HAP-1 (cell line): ENCODE measurements around the gene EXOG.

Source experiments
- DNase-seq, 2 experiments: peaks; one replicate each; pipeline ENCODE4 v3.0.0-alpha.2; 2016 to 2020; ENCODE audit warnings: low spot score in 2 of 2
- H3K27me3 ChIP-seq: fragments of 250-450 bp; sonication (Bioruptor Pico); 2 replicates; pipeline ENCODE4 v1.5.1; 2020; ENCODE audit warnings: low read depth, mild to moderate bottlenecking, moderate library complexity
- H3K36me3 ChIP-seq: fragments of 250-450 bp; sonication (Bioruptor Pico); replicated peaks from 2 replicates; pipeline ENCODE4 v1.5.1; 2020; ENCODE audit warnings: mild to moderate bottlenecking
- H3K4me1 ChIP-seq: fragments of 250-450 bp; sonication (Bioruptor Pico); 2 replicates; pipeline ENCODE4 v1.5.1; 2020; ENCODE audit warnings: mild to moderate bottlenecking
- H3K4me3 ChIP-seq: fragments of 250-450 bp; sonication (Bioruptor Pico); 2 replicates; pipeline ENCODE4 v1.5.1; 2020; ENCODE audit warnings: mild to moderate bottlenecking, moderate library complexity
- H3K9me3 ChIP-seq: fragments of 250-450 bp; sonication (Bioruptor Pico); 2 replicates; pipeline ENCODE4 v1.5.1; 2020; ENCODE audit warnings: mild to moderate bottlenecking, moderate library complexity
- in situ Hi-C: fragments of 300-500 bp; cut with MboI; formaldehyde crosslinking; loops from 3 replicates; pipeline ENCODE4 v1.14.3; 2020; ENCODE audit warnings: low sequenced_read_pairs, inconsistent platforms, mixed read lengths

Gene EXOG

DNA sequence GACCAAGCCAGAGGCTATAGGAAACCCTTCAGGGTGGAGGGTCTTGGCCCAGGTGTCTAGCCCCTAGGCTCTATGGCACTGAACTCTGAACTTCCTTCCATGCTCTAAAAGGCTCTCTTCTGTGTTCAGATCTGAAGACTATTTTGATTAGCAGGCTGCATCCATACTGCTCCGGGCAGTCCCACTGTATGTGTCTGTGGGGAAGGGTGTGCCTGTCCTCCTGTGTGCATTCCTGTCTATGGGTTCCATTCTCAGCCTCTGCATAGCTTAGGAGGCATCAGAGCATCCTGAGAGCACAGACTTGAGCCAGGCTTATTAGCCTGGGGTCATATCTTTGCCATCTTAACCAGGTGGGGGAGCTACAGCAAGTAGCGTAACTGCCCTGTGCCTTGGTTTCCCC is 38.0 kb downstream of the EXOG start:
- peaks cover 7% of the 10 kb centered on the region for H3K4me1 ChIP-seq
- in situ Hi-C loops: loop anchor here (25.0 kb wide), 1 partner anchor 453 kb away; no protein-coding TSS in a partner anchor
- DNase-seq: no peak
- H3K27me3 ChIP-seq: no peaks in the 10 kb centered on the region
- no peaks in the 10 kb centered on the region; the same call in 1 of the 2 replicates for H3K36me3 ChIP-seq
- H3K9me3 ChIP-seq: no peaks in the 10 kb centered on the region
- H3K4me3 ChIP-seq: no peak overlapping the region

DNA sequence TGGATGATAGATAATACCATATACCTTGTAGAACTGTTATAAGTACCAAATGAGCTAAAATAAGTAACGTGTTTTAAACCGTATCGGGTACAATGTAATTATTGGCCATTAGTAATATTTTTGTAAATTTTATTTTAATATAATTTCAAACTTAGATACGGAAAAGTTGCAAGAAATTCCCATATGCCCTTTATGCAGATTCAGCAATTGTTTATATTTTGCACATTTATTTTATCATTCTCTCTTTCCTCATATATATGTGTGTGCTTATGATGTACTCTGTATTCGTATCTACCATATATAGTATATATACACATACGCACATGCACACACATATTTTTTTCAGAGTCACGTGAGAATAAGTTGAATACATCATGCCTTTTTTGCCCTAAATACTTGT is 38.5 kb downstream of the EXOG start:
- Histone ChIP-seq H3K27me3 (no peaks in the 10 kb centered on the region), H3K9me3 (no peaks in the 10 kb centered on the region), H3K4me3 (no peak overlapping the region), H3K4me1 (peaks cover 7% of the 10 kb centered on the region), H3K36me3 (no peaks in the 10 kb centered on the region; the same call in 1 of the 2 replicates)
- DNase-seq: no peak
- in situ Hi-C loops: loop anchor here (25.0 kb wide), 1 partner anchor 453 kb away; no protein-coding TSS in a partner anchor

DNA sequence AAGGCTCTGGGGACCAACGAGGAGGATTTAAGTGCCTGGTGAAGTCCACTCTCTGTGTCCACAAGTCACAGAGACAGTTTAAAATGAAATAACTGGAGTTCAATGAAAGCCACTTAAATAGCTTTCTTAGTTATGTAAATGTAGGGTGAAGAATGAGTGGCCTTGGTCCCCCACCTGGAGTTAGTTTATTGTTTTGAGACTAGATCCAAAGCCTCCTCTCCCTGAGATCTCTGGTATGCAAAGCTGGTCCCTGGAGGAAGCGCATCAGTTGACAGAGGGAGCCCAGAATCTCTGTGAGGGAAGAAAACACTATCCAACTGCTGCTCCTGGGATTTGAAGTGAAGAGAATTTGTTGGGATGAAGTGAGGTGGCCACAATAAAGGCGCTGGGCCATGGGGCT is 40.5 kb downstream of the EXOG start:
- in situ Hi-C loops: loop anchor here (25.0 kb wide), 1 partner anchor 451 kb away; no protein-coding TSS in a partner anchor
- Histone ChIP-seq H3K27me3 (no peaks in the 10 kb centered on the region), H3K9me3 (no peaks in the 10 kb centered on the region), H3K36me3 (no peaks in the 10 kb centered on the region; the same call in 1 of the 2 replicates), H3K4me1 (peaks cover 7% of the 10 kb centered on the region), H3K4me3 (no peak overlapping the region)
- peak; percentile 34 to 45 for DNase-seq

DNA sequence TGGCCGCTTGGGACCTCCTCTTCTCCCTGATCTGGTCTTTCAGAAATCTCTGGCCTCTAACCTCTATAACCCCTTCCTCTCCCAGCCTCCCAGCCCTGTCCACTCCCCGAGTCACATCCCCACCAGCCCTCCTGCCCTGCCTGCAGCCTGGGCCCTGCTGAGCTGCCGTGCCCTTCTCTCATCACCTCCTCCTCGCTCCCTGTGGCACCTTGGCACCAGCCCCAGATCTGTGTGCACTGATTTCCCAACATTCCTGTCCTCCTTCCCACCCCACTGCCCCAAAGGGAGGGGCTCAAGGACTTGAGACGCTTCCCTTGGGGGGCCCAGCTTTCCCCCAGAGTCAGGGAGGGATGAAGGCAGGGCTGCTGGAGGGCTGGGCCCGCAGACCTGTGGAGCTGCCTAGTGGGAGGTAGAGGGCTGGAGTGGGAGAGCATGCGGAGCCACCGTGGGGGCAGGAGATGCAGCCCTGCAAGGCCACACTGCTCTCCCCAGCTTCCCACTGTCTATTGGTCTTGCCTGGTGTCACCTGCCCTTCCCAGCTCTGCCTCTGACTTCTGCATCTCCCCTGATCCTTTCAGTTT is 42.7 kb downstream of the EXOG start:
- no peaks in the 10 kb centered on the region; the same call in 1 of the 2 replicates for H3K36me3 ChIP-seq
- H3K27me3 ChIP-seq: no peaks in the 10 kb centered on the region
- H3K4me3 ChIP-seq: no peak overlapping the region
- no peak for DNase-seq
- H3K9me3 ChIP-seq: no peaks in the 10 kb centered on the region
- in situ Hi-C loops: loop anchor here (25.0 kb wide), 1 partner anchor 448 kb away; no protein-coding TSS in a partner anchor
- peaks cover 7% of the 10 kb centered on the region for H3K4me1 ChIP-seq

DNA sequence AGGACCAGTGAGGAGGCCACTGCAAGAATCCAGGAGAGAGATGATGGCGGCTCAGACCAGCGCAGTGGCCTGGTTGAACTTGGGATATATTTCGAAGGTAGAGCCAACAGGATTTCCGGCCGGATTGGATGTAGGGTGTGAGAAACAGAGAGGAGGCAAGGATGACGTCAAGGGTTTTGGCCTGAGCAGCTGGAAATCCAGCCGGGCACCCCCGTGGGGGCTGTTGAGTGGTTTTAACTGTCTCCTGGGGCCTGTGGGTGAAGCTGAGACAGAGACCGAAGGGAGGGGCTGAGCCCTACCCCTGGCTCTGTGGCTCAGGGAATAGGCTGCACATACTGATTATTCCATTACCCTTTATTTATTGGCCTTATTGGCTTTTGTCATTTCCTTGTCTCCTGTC is 45.7 kb downstream of the EXOG start:
- no peak for DNase-seq

DNA sequence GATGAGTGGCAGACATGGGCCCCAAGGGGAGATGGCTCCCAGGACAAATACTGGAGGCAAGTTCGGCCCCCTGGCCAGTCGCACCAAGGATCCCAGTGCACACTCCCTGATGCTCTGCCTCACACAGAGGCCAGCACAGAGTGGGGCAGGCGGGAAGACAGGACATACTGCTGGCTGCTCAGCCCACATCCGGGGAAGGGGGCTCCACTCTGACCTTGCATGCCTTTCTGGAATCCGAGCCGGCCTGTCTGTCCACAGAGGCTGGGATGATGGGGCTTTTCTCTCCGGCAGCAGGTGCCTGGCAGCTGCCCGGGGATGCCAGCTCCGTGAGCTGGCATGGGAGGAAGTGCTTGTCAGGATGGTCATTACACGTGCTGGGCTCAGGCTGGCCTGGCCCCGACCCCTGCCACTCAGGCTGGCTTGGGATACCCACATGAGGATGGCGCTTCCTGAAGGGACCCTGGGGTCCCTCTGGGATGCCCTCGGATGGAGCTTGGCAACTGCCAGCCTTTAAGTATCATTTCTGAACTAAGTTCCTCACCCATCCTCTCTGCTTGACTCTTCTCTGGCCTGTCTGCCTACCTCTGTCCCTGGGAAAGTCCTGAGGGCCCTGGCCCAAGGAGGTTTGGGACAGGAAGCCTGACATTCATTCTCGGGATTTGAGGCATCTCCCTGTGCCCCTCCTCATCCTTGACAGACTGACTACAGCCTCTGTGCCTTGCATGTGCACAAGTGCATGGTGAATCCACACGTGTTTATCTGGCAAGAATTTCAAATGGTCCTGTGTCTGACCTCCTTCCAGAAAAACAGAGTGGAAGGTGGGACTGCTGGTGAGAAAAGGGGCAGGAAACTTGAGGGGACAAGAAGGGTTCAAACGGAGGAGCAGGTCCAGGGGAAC is 46.5 kb downstream of the EXOG start:
- H3K9me3 ChIP-seq: no peaks in the 10 kb centered on the region
- H3K4me3 ChIP-seq: no peak overlapping the region
- in situ Hi-C loops: loop anchor here (25.0 kb wide), 1 partner anchor 445 kb away; no protein-coding TSS in a partner anchor
- no peak for DNase-seq
- H3K4me1 ChIP-seq: no peaks in the 10 kb centered on the region
- no peaks in the 10 kb centered on the region for H3K36me3 ChIP-seq
- no peaks in the 10 kb centered on the region for H3K27me3 ChIP-seq

More for the DNA sequence above, 45.7 kb downstream of the EXOG start:
- Histone ChIP-seq H3K4me3 (no peak overlapping the region), H3K27me3 (no peaks in the 10 kb centered on the region), H3K9me3 (no peaks in the 10 kb centered on the region), H3K36me3 (no peaks in the 10 kb centered on the region), H3K4me1 (no peaks in the 10 kb centered on the region; the same call in 1 of the 2 replicates)
- in situ Hi-C loops: loop anchor here (25.0 kb wide), 1 partner anchor 445 kb away; no protein-coding TSS in a partner anchor

DNA sequence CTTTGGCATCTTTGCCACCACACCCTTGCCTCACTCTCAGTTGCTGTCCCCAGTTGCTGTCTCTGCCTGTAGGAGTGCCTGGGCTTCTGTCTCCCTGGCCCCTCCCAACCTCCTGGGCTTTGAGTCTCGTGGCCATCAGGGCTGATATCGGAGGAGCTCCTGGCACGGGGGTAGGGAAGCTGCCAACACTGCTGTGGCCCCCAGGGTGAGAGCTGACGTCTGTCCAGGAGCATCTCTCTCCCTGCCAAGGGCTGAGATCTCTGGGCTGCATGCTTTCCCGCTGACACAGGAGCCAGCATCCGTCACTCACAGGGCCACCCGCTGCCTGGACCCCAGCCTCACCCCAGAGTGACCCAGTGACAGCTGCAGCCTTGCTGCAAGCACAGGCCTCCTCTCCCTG is 47.4 kb downstream of the EXOG start:
- Histone ChIP-seq H3K27me3 (no peaks in the 10 kb centered on the region), H3K4me1 (no peaks in the 10 kb centered on the region), H3K36me3 (no peaks in the 10 kb centered on the region), H3K4me3 (no peak overlapping the region), H3K9me3 (no peaks in the 10 kb centered on the region)
- in situ Hi-C loops: loop anchor here (25.0 kb wide), 1 partner anchor 444 kb away; no protein-coding TSS in a partner anchor
- DNase-seq: no peak

DNA sequence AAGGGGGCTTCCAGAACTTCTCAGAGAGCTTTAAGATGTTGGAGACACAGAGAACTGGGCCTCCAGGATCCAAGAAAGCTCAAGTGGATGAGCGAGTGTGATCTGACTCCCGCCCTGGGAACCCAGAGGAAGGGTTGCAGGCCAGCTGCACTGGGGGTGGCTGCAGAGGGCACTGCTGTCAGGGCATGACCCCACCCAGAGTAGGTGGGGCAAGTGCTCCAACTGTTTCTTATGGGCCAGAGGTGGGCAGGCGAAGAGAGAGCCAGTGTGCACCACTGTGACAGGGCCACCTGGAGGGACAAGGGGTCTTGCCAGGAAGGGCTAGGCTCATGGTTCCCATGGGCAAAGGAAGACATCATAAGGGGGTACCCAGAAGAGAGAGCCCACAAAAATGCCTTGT is 48.8 kb downstream of the EXOG start:
- DNase-seq: no peak
- H3K9me3 ChIP-seq: no peaks in the 10 kb centered on the region
- in situ Hi-C loops: loop anchor here (25.0 kb wide), 1 partner anchor 442 kb away; no protein-coding TSS in a partner anchor
- no peaks in the 10 kb centered on the region for H3K27me3 ChIP-seq
- no peak overlapping the region for H3K4me3 ChIP-seq
- H3K4me1 ChIP-seq: no peaks in the 10 kb centered on the region
- no peaks in the 10 kb centered on the region for H3K36me3 ChIP-seq

DNA sequence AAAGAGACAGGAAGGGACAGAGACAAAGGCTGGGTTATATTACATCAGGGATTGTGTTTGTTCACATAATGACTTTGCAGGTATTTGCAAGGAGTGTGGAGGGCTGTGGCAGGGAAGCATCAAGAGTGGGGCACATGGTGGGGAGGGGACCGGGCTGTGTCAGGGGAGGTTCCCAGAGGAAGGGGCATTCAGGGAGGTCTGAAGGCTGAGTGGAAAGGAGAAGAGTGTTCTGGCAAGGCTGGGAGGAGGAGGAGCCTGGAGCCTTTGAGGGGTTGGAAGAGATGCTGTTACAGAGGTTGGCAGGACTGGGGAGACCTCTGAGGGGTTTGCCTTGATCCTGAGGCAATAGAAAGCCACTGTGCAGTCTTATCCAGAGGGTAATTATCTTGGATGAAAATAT is 49.4 kb downstream of the EXOG start:
- no peaks in the 10 kb centered on the region for H3K27me3 ChIP-seq
- no peak overlapping the region for H3K4me3 ChIP-seq
- H3K9me3 ChIP-seq: no peaks in the 10 kb centered on the region
- no peak for DNase-seq
- in situ Hi-C loops: loop anchor here (25.0 kb wide), 1 partner anchor 442 kb away; no protein-coding TSS in a partner anchor
- H3K4me1 ChIP-seq: no peaks in the 10 kb centered on the region
- H3K36me3 ChIP-seq: no peaks in the 10 kb centered on the region

DNA sequence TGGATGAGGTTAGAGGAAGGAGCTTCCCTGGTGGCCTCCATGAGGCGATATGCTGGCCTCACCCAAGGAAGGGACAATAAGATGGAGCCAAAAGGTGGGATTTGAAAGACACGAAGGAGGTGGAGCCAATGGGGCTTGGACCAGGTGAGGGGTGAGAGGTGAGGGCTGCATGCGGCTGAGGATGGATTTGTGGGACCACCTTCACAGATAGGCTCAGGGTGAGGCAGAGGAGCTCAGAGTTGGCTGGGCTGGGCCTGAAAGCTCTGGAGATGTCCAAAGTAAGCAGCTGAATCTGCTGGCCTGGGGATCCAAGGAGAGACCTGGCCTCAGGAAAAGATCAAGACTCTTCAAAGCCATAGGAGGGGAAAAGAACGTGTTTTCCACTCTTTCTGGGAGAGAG is 49.8 kb downstream of the EXOG start:
- Histone ChIP-seq H3K36me3 (no peaks in the 10 kb centered on the region), H3K4me1 (no peaks in the 10 kb centered on the region), H3K4me3 (no peak overlapping the region), H3K27me3 (no peaks in the 10 kb centered on the region), H3K9me3 (no peaks in the 10 kb centered on the region)
- DNase-seq: no peak
- in situ Hi-C loops: loop anchor here (25.0 kb wide), 1 partner anchor 441 kb away; no protein-coding TSS in a partner anchor

DNA sequence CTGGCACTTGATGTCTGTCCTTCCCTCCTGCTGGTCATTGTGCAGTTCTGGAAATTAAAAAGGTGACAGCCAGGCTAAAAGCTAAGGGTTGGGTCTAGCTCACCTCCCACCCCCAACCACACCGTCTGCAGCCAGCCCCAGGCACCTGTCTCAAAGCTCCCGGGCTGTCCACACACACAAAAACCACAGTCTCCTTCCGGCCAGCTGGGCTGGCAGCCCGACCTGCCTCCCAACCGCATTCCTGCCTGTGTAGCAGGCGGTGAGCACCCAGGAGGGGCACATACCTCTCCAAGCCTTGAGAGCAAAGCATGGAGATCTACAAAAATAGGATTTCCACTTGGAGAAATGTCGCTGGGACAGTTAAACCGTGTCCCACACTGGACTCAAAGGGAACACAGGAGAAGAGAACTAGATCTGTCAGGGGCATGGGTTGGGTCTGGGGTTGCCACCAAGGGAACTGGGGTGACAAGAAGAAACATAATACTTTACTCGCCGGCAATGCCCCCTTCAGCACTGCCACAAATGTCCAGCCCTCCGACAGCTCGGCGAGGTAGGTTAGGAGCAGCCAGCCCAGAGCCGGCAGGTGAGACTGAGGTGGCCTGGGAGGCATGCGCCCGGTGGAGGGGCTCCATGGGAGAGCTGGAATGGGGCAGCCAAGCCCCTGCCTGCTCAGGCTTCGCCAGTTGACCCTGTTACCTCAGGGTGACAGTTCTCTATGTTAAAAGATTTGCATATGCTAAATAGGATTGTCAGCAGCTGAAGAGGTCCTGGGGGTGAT is 52.2 kb downstream of the EXOG start:
- in situ Hi-C loops: loop anchor here (25.0 kb wide), 1 partner anchor 439 kb away; no protein-coding TSS in a partner anchor
- DNase-seq: no peak
- H3K4me3 ChIP-seq: no peak overlapping the region

DNA sequence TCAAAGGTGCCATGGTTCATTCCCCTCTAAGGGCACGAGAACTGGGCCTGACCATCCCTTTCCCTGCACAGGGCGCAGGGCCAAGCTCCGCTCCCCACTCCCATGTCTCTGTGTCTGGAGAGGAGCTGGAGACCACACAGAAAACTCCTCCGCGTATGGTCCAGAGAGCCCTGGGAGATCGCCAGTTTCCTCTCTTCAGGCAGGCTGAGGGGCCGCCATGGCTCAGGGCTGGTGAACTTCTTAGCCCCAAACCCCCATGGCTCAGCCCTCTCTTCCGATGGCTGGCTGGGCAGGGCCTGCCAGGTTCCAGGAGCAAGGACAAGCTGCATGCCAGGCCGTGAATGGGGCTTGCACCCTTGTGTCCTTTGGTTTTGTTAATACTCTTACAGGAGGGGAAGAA is 52.9 kb downstream of the EXOG start:
- Histone ChIP-seq H3K9me3 (no peaks in the 10 kb centered on the region), H3K27me3 (no peaks in the 10 kb centered on the region), H3K36me3 (no peaks in the 10 kb centered on the region), H3K4me1 (no peaks in the 10 kb centered on the region), H3K4me3 (no peak overlapping the region)
- in situ Hi-C loops: loop anchor here (25.0 kb wide), 1 partner anchor 438 kb away; no protein-coding TSS in a partner anchor
- DNase-seq: no peak

More for the DNA sequence above, 52.2 kb downstream of the EXOG start:
- Histone ChIP-seq H3K36me3 (no peaks in the 10 kb centered on the region), H3K27me3 (no peaks in the 10 kb centered on the region), H3K9me3 (no peaks in the 10 kb centered on the region), H3K4me1 (no peaks in the 10 kb centered on the region)

DNA sequence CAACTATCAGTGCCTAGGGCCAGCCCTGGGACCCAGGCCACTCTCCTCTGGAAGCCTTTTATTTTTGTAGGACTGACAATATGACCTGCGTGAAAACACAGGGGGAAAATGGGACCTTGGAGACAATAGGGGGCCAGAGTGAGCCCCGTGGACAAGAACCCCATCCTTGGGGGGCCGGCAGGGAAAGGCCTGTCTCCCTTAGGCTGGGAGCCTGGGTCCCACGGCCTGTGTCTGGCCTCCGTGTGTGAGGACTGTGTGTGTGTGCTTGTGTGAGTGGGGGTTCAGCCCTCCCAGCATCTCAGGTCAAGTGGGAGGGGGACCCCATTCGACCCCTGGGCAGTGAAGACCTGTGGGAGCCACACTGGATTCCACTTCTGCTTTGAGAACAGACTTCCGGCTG is 53.3 kb downstream of the EXOG start:
- Histone ChIP-seq H3K36me3 (no peaks in the 10 kb centered on the region), H3K27me3 (no peaks in the 10 kb centered on the region), H3K4me3 (no peak overlapping the region), H3K9me3 (no peaks in the 10 kb centered on the region), H3K4me1 (no peaks in the 10 kb centered on the region)
- in situ Hi-C loops: loop anchor here (25.0 kb wide), 1 partner anchor 438 kb away; no protein-coding TSS in a partner anchor
- no peak for DNase-seq
